ENCODE measurements around the gene GNAZ. TPM values are rescaled to one million over a fixed set of nuclear protein-coding genes. Genes with fewer than 3 reads are reported as not detected.

The GNAZ gene
- total RNA-seq, 1 experiment from 2014 or later: 5.0 TPM

DNA sequence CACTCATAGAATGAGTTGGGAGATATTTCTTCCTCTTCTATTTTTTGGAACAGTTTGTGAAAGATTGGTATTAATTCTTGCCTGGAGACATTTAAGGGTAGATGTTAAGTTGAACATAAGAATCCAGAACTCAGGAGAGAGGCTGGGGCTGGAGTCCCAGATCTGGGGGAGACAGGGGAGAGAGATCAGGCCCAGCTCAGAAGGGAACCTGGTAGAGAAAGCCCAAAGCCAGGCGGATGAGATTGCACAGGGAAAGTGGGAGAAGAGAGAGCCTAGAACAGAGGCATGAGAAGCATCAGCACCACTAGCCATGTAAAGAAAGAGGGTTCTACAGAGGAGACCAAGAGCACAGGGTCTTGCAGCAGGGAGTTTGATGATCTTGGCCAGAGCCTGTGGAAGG lies 13.0 kb upstream of the GNAZ start:
- no peak overlapping the region for H3K4me2 ChIP-seq (ENCODE audit: insufficient read depth, insufficient read length, low read length)
- H3T11ph ChIP-seq (ENCODE audit: low read length): no peak overlapping the region
- no peaks in the 10 kb centered on the region for H4K20me1 ChIP-seq (ENCODE audit: control insufficient read depth, insufficient read depth, insufficient read length)
- no peak overlapping the region for H3K27ac Mint-ChIP-seq
- H2BK20ac ChIP-seq (ENCODE audit: low read depth, low read length, poor library complexity, severe bottlenecking): no peak overlapping the region
- H2BK5ac ChIP-seq (ENCODE audit: insufficient read length, low read length): no peak overlapping the region
- no peak overlapping the region for H4K8ac ChIP-seq (replicated peaks; ENCODE audit: insufficient read length, low read depth, low read length)
- peaks cover 0 to 4% (median 0%) of the 10 kb centered on the region in 3 experiments; a peak in 2 of 7 replicates for H3K36me3 Mint-ChIP-seq (ENCODE audit: insufficient read depth in 1 of 3, low read depth in 3 of 3)
- no peak for DNase-seq
- H3K9ac ChIP-seq (ENCODE audit: extremely low read depth, insufficient read length, low read length): no peak overlapping the region
- no peaks in the 10 kb centered on the region for H3K27me3 ChIP-seq (ENCODE audit: insufficient read depth, low read length)
- no peaks in the 10 kb centered on the region for H3K9me3 ChIP-seq (ENCODE audit: control insufficient read depth, low read depth, low read length)
- no peak overlapping the region for H3K14ac ChIP-seq (ENCODE audit: insufficient read depth, low read length)
- no peak overlapping the region for H3K18ac ChIP-seq (ENCODE audit: insufficient read length, low read depth, low read length)
- no peaks in the 10 kb centered on the region for H3K23me2 ChIP-seq (ENCODE audit: insufficient read length, low read depth, low read length, poor library complexity, severe bottlenecking)
- no peak overlapping the region for H2AFZ ChIP-seq (ENCODE audit: low read length)
- H3K27me3 Mint-ChIP-seq (ENCODE audit: low read depth): peaks cover 83% of the 10 kb centered on the region
- H2BK15ac ChIP-seq (ENCODE audit: low read depth, low read length): no peak overlapping the region
- no peak overlapping the region for H3K4ac ChIP-seq (ENCODE audit: low read depth, low read length)
- H2BK12ac ChIP-seq (ENCODE audit: insufficient read length, low read depth, low read length): no peak overlapping the region
- peaks cover 4 to 19% of the 10 kb centered on the region in 2 experiments for H3K4me1 Mint-ChIP-seq
- H3K9me3 Mint-ChIP-seq: peaks cover 5 to 11% of the 10 kb centered on the region in 2 experiments; a peak in 3 of 5 replicates
- no peaks in the 10 kb centered on the region for H3K79me1 ChIP-seq (ENCODE audit: insufficient read depth, low read depth, low read length, poor library complexity, severe bottlenecking)
- H4K5ac ChIP-seq (ENCODE audit: insufficient read length, low read depth, low read length): no peak overlapping the region
- H4K91ac ChIP-seq (ENCODE audit: insufficient read length, low read depth, low read length): no peak overlapping the region
- no peak overlapping the region for H3K27ac ChIP-seq (ENCODE audit: insufficient read length, low read depth, low read length)
- H3K4me3 Mint-ChIP-seq: no peak overlapping the region
- H3K56ac ChIP-seq (ENCODE audit: insufficient read length, low read depth, low read length): no peak overlapping the region
- no peaks in the 10 kb centered on the region for H3K4me1 ChIP-seq (ENCODE audit: insufficient read depth, low read length)
- no peak overlapping the region for H2BK120ac ChIP-seq (ENCODE audit: low read depth, low read length, poor library complexity, severe bottlenecking)
- no peaks in the 10 kb centered on the region for H3K79me2 ChIP-seq (ENCODE audit: insufficient read depth, low read length)
- TF ChIP-seq, protein P1, sequence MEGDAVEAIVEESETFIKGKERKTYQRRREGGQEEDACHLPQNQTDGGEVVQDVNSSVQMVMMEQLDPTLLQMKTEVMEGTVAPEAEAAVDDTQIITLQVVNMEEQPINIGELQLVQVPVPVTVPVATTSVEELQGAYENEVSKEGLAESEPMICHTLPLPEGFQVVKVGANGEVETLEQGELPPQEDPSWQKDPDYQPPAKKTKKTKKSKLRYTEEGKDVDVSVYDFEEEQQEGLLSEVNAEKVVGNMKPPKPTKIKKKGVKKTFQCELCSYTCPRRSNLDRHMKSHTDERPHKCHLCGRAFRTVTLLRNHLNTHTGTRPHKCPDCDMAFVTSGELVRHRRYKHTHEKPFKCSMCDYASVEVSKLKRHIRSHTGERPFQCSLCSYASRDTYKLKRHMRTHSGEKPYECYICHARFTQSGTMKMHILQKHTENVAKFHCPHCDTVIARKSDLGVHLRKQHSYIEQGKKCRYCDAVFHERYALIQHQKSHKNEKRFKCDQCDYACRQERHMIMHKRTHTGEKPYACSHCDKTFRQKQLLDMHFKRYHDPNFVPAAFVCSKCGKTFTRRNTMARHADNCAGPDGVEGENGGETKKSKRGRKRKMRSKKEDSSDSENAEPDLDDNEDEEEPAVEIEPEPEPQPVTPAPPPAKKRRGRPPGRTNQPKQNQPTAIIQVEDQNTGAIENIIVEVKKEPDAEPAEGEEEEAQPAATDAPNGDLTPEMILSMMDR (conservative IDR thresholded peaks at IDR 0.05): no peak
- no peak overlapping the region for H3K23ac ChIP-seq (ENCODE audit: insufficient read length, low read depth, low read length)
- no peak overlapping the region for H2AK5ac ChIP-seq (ENCODE audit: insufficient read length, low read length)
- WGBS (ENCODE audit: extremely low coverage, insufficient read length, low lambda C conversion rate): no CpG with 5 or more reads among the region's 1 CpG
